Measurements from ENCODE around the gene PHKG2.

DNA sequence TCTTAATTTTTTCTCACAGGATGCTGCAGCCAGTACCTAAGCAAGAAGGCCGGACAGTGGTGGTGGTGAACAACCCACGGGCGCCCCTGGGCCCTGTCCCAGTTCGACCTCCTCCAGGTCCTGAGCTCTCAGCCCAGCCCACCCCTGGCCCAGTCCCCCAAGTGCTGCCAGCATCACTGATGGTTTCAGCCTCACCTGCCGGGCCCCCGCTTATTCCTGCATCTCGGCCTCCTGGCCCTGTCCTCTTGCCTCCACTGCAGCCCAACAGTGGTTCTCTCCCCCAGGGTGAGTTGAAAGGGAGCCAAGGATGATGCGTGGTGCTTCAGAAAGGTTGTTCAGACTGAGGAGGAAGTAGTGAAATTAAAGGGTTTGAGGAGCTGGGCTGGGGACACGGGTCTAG is 27.5 kb upstream of the PHKG2 start:
- TF ChIP-seq, protein P1, sequence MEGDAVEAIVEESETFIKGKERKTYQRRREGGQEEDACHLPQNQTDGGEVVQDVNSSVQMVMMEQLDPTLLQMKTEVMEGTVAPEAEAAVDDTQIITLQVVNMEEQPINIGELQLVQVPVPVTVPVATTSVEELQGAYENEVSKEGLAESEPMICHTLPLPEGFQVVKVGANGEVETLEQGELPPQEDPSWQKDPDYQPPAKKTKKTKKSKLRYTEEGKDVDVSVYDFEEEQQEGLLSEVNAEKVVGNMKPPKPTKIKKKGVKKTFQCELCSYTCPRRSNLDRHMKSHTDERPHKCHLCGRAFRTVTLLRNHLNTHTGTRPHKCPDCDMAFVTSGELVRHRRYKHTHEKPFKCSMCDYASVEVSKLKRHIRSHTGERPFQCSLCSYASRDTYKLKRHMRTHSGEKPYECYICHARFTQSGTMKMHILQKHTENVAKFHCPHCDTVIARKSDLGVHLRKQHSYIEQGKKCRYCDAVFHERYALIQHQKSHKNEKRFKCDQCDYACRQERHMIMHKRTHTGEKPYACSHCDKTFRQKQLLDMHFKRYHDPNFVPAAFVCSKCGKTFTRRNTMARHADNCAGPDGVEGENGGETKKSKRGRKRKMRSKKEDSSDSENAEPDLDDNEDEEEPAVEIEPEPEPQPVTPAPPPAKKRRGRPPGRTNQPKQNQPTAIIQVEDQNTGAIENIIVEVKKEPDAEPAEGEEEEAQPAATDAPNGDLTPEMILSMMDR (IDR thresholded peaks at IDR 0.05 in 8 of 11, conservative IDR thresholded peaks at IDR 0.05 in 3 of 11), result no peak
- no peak for TF ChIP-seq POLR2A (IDR thresholded peaks at IDR 0.05)

All from spleen (tissue), 7 donors.